ENCODE data around the gene DAO.

DNA sequence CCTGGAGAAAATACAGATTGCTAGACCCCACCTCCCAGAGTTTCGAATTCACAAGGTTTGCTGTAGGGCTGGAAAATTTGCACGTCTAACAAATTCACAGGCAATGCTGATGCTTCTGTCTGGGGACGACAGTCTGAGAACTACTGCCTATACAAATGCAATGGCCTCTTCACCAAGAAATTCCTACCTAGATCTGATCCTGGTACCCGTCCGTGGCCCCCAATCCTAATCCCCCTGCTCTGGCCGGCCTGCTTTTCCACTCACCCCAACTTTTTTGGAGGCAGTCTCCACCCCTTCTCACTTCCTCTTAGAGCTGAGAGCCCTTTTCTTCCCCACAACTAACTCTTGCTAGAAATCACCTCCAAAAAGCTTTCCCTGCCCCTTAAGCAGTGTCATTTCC lies 19.4 kb upstream of the DAO start:
- TF ChIP-seq, protein P1, sequence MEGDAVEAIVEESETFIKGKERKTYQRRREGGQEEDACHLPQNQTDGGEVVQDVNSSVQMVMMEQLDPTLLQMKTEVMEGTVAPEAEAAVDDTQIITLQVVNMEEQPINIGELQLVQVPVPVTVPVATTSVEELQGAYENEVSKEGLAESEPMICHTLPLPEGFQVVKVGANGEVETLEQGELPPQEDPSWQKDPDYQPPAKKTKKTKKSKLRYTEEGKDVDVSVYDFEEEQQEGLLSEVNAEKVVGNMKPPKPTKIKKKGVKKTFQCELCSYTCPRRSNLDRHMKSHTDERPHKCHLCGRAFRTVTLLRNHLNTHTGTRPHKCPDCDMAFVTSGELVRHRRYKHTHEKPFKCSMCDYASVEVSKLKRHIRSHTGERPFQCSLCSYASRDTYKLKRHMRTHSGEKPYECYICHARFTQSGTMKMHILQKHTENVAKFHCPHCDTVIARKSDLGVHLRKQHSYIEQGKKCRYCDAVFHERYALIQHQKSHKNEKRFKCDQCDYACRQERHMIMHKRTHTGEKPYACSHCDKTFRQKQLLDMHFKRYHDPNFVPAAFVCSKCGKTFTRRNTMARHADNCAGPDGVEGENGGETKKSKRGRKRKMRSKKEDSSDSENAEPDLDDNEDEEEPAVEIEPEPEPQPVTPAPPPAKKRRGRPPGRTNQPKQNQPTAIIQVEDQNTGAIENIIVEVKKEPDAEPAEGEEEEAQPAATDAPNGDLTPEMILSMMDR (IDR thresholded peaks at IDR 0.05), result no peak
- no peak for TF ChIP-seq POLR2A (IDR thresholded peaks at IDR 0.05)
